ENCODE measurements around the gene RHOU.

The RHOU gene

DNA sequence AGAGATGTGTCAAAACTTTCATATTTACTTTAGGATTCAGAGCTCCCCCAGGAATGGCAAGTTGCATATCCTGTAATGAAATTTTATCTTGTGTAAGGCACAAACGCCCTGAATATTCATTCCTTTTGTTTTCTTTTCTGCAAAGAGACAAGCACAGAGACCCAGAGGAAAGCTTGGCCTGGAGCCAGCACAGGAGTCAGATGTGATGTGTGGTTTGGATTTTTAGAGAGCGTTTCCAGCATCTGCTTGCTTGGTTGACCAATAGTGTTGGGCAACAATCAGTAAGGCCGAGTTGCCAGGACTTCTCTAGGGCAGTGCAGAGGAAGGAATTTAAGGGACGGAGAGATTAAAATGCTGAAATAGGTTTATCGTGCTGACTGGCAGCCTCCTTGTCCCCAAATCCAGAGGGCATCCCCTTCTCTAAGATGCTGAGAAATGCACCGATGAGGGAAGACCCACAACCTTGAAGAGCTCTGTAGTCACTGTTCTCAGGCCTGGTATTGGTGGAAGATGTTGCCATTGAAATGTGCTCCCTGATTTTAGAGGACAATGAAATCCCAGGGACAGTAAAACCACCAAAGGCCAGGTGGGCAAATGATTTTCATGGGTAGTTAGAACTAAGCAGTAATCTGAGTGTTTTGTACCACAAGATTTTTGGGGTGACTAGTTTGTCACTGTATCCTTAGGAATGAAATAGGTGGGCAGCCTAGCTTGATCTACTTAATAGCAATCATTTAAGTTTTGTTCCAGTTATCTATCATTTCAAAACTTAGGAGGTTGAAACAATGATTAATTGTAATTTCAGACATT is 37.9 kb upstream of the RHOU start:
- no peak overlapping the region for H3K4me3 ChIP-seq (ENCODE audit: low read depth, low read length)
- TF ChIP-seq, protein P1, sequence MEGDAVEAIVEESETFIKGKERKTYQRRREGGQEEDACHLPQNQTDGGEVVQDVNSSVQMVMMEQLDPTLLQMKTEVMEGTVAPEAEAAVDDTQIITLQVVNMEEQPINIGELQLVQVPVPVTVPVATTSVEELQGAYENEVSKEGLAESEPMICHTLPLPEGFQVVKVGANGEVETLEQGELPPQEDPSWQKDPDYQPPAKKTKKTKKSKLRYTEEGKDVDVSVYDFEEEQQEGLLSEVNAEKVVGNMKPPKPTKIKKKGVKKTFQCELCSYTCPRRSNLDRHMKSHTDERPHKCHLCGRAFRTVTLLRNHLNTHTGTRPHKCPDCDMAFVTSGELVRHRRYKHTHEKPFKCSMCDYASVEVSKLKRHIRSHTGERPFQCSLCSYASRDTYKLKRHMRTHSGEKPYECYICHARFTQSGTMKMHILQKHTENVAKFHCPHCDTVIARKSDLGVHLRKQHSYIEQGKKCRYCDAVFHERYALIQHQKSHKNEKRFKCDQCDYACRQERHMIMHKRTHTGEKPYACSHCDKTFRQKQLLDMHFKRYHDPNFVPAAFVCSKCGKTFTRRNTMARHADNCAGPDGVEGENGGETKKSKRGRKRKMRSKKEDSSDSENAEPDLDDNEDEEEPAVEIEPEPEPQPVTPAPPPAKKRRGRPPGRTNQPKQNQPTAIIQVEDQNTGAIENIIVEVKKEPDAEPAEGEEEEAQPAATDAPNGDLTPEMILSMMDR (IDR thresholded peaks at IDR 0.05; ENCODE audit: low read depth, low read length): no peak

DNA sequence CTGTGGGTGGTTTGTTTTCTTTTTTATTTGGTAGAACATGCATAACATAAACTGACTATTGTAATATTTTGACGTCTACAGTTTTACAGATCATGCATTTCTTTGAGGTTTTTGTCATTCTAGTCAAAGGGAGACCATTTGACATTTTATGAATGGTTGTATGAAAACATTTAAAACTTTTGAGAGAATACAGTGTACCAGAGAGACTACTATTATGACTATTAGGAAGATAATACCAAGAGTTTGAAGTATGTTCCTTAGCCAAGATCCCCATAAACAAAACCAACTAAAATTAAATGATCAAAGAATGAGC is 37.3 kb upstream of the RHOU start:
- no peak overlapping the region for H3K4me3 ChIP-seq (ENCODE audit: low read depth, low read length)
- TF ChIP-seq, protein P1 (IDR thresholded peaks at IDR 0.05; ENCODE audit: low read depth, low read length): no peak

DNA sequence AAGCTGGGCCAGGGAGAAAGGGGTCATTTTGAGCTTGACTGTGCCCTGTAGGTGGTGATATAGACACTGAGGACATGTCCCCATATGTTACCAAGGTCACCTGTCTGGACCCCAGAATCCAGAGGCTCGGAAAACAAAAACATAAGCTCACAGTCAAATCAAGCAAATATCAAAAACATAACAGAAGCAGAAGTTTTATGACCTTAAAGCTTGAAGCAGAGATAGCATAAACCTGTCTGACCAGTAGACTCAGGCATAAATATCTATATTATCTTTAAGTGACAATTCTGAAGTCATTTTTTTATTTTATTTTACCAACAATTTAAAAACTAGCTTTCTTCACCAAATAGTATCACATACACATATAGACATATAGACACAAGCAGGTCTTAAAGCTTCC is 32.8 kb upstream of the RHOU start:
- TF ChIP-seq, protein P1 (IDR thresholded peaks at IDR 0.05; ENCODE audit: low read depth, low read length): no peak
- no peak overlapping the region for H3K4me3 ChIP-seq (ENCODE audit: low read depth, low read length)

DNA sequence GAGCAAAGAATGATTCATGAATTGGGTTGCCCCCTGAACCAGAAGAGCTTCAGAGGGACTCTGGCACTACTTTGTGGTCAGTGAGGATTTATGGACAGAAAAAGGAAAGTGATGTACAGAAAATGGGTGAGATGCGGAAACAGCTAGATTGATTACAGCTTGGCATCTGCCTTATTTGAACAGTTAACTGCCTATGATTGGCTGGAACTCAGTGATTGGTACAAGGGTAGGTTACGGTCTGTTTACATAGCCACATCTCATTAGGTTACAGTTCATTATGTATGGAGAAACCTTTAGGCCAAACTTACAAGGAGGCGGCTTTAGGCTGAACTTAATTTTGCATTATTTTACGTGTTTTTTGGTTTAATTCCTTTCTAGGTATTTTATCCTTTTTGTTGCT is 29.0 kb upstream of the RHOU start:
- TF ChIP-seq, protein P1 (IDR thresholded peaks at IDR 0.05; ENCODE audit: low read depth, low read length): no peak
- no peak overlapping the region for H3K4me3 ChIP-seq (ENCODE audit: low read depth, low read length)

DNA sequence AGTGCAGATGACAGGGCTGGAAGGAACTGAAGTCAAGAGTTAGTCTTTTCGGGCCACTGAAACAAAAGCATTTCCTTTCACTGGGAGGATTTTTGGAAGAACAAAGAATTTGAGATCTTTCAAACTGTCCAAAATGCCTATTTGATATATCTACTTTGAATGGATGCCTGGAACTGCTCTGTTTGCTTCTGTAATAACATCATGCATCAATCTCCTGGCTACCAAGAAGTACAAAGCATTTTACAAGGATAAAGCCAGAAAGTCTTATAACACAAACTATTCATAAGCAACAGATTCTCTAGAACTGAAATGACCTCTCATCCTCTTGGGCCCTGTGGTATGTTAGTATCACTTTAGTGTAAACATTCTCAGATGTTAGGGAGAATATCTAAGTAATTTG is 18.2 kb upstream of the RHOU start:
- H3K4me3 ChIP-seq (ENCODE audit: low read depth, low read length): no peak overlapping the region
- TF ChIP-seq, protein P1 (IDR thresholded peaks at IDR 0.05; ENCODE audit: low read depth, low read length): no peak

DNA sequence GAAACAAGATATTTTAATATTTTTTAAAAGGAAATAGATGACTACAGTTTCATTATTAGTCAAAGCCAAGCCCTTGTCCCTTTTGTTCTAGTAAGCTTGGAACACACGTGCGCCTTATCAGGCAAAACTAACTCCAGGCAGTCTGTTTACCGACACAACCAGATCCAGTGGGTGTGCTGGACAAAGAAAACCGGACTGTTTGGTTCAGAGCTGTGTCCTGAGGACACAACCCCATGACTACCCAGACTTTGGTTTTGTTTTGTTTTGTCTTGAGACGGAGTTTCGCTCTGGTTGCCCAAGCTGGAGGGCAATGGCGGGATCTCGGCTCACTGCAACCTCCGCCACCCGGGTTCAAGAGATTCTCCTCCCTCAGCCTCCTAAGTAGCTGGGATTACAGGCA is 13.9 kb upstream of the RHOU start:
- H3K4me3 ChIP-seq (ENCODE audit: low read depth, low read length): no peak overlapping the region
- TF ChIP-seq, protein P1 (IDR thresholded peaks at IDR 0.05; ENCODE audit: low read depth, low read length): no peak

DNA sequence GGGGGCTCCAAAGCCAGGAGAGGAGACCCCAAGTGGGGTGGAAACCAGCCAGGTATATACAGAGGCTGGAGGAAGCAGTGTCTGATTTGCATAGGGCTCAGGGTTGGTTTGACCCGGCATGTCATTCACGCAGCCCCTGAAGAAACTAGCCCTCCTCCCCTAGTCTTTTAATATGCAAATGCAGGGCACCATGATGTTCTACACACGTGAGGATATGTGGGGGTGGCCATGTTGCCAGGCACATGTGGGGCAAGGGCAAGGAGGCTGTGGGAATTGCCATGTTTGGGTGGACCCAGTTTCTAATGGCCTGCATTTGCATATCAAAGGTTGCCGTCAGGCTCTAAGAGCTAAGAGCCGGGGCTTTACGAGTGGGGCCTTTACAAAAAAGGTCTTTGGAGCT is 12.0 kb upstream of the RHOU start:
- no peak overlapping the region for H3K4me3 ChIP-seq (ENCODE audit: low read depth, low read length)
- TF ChIP-seq, protein P1 (IDR thresholded peaks at IDR 0.05; ENCODE audit: low read depth, low read length): no peak

Data from WI38 (cell line).